ENCODE results near the gene KCNMB2. TPM values are rescaled to one million over a fixed set of nuclear protein-coding genes. Genes with fewer than 3 reads are reported as not detected.

Gene KCNMB2
- total RNA-seq, 6 experiments from 2014 or later = not detected

GRCh38 chr3:178558637-178559036 is 22.4 kb downstream of the KCNMB2 start:
- no peak for DNase-seq
- 67% methylated on average over 8 of the region's 8 CpGs for WGBS (ENCODE audit: insufficient coverage, low coverage, low lambda C conversion rate, missing lambda C conversion rate)

GRCh38 chr3:178560759-178561158 is 24.5 kb downstream of the KCNMB2 start:
- ATAC-seq (no peak), DNase-seq (no peak)
- 51% methylated on average over 3 of the region's 3 CpGs for WGBS (ENCODE audit: insufficient coverage, low coverage, low lambda C conversion rate, missing lambda C conversion rate)
- Histone ChIP-seq H3K27ac (no peak overlapping the region), H3K4me3 (no peak overlapping the region), H3K27me3 (no peaks in the 10 kb centered on the region), H3K9me3 (no peaks in the 10 kb centered on the region), H3K4me1 (no peaks in the 10 kb centered on the region), H3K36me3 (no peaks in the 10 kb centered on the region)
- intact Hi-C loops (cut with DNase I) = no loop called here
- TF ChIP-seq CTCF (IDR thresholded peaks at IDR 0.05) (no peak), POLR2A (IDR thresholded peaks at IDR 0.05) (no peak)

More at GRCh38 chr3:178558637-178559036, 22.4 kb downstream of the KCNMB2 start:
- no peaks in the 10 kb centered on the region for H3K27me3 ChIP-seq
- H3K4me3 ChIP-seq = no peak overlapping the region
- H3K36me3 ChIP-seq = no peaks in the 10 kb centered on the region
- no peak for ATAC-seq
- H3K9me3 ChIP-seq = no peaks in the 10 kb centered on the region
- no peaks in the 10 kb centered on the region for H3K4me1 ChIP-seq
- intact Hi-C loops (cut with DNase I) = no loop called here
- TF ChIP-seq POLR2A (IDR thresholded peaks at IDR 0.05) (no peak), CTCF (IDR thresholded peaks at IDR 0.05) (no peak)
- no peak overlapping the region for H3K27ac ChIP-seq

GRCh38 chr3:178561239-178561638 is 25.0 kb downstream of the KCNMB2 start:
- no peaks in the 10 kb centered on the region for H3K9me3 ChIP-seq
- H3K4me1 ChIP-seq = no peaks in the 10 kb centered on the region
- TF ChIP-seq POLR2A (IDR thresholded peaks at IDR 0.05) (no peak), CTCF (IDR thresholded peaks at IDR 0.05) (no peak)
- WGBS (ENCODE audit: insufficient coverage, low coverage, low lambda C conversion rate, missing lambda C conversion rate) = 81% methylated on average over 3 of the region's 4 CpGs
- no peak overlapping the region for H3K27ac ChIP-seq
- no peak for DNase-seq
- no peaks in the 10 kb centered on the region for H3K27me3 ChIP-seq
- H3K4me3 ChIP-seq = no peak overlapping the region
- H3K36me3 ChIP-seq = no peaks in the 10 kb centered on the region
- no peak for ATAC-seq
- intact Hi-C loops (cut with DNase I) = no loop called here

- WGBS (ENCODE audit: insufficient coverage, low coverage, low lambda C conversion rate, missing lambda C conversion rate) = 55% methylated on average over 4 of the region's 4 CpGs
- H3K9me3 ChIP-seq = no peaks in the 10 kb centered on the region
- no peaks in the 10 kb centered on the region for H3K4me1 ChIP-seq
- intact Hi-C loops (cut with DNase I) = no loop called here
- DNase-seq = no peak
- H3K27me3 ChIP-seq = no peaks in the 10 kb centered on the region
- H3K27ac ChIP-seq = no peak overlapping the region
- no peak overlapping the region for H3K4me3 ChIP-seq
- TF ChIP-seq POLR2A (IDR thresholded peaks at IDR 0.05) (no peak), CTCF (IDR thresholded peaks at IDR 0.05) (no peak)
- no peaks in the 10 kb centered on the region for H3K36me3 ChIP-seq
- no peak for ATAC-seq
These were observed 26.1 kb downstream of the KCNMB2 start for GRCh38 chr3:178562143-178562946.

Measured in right lobe of liver (tissue), 6 donors.